GM18499 (cell line): ENCODE results near the gene ABCC2.
"Not testable (repeated sequence)": the region's sequence is repeated elsewhere in the genome, so short reads cannot be mapped to it uniquely, and the experiment has no call there.

ENCODE experiments used
- ATAC-seq: cut with Tn5 transposase; IDR thresholded peaks from one replicate; pipeline ENCODE4 v1.9.1; 2021; ENCODE audit warnings: moderate number of reproducible peaks; ENCODE audit not compliant: insufficient read depth, unreplicated experiment

Gene ABCC2

GRCh38 chr10:99782447-99783286 lies at the start of gene ABCC2:
Gene ABCC2 (plus strand): TSS chr10:99782640. CDS start chr10:99782845, 205 bp downstream.
- ATAC-seq = no peak

- no peak for ATAC-seq
Measured at GRCh38 chr10:99733366-99733765, 49.1 kb upstream of the ABCC2 start.

- not testable (repeated sequence) for ATAC-seq
Measured at GRCh38 chr10:99734111-99734510, 48.3 kb upstream of the ABCC2 start.

GRCh38 chr10:99740260-99740659 lies 42.2 kb upstream of the ABCC2 start:
- ATAC-seq = no peak

- ATAC-seq = no peak
Measured at GRCh38 chr10:99740933-99741559, 41.4 kb upstream of the ABCC2 start.

GRCh38 chr10:99742254-99742653 lies 40.2 kb upstream of the ABCC2 start:
- ATAC-seq = no peak

- no peak for ATAC-seq
Measured at GRCh38 chr10:99742701-99743100, 39.7 kb upstream of the ABCC2 start.

- no peak for ATAC-seq
Measured at GRCh38 chr10:99743841-99744240, 38.6 kb upstream of the ABCC2 start.

GRCh38 chr10:99746166-99746565 lies 36.3 kb upstream of the ABCC2 start:
- not testable (repeated sequence) for ATAC-seq

- ATAC-seq = no peak
Measured at GRCh38 chr10:99748823-99749451, 33.5 kb upstream of the ABCC2 start.

- no peak for ATAC-seq
Measured at GRCh38 chr10:99750641-99751040, 31.8 kb upstream of the ABCC2 start.

GRCh38 chr10:99754670-99755069 lies 27.8 kb upstream of the ABCC2 start:
- no peak for ATAC-seq

GRCh38 chr10:99756159-99756558 lies 26.3 kb upstream of the ABCC2 start:
- ATAC-seq = no peak

- ATAC-seq = no peak
Measured at GRCh38 chr10:99758211-99758891, 24.1 kb upstream of the ABCC2 start.

- ATAC-seq = no peak
Measured at GRCh38 chr10:99760321-99760720, 22.1 kb upstream of the ABCC2 start.

GRCh38 chr10:99761365-99761764 lies 21.1 kb upstream of the ABCC2 start:
- ATAC-seq = no peak

GRCh38 chr10:99765672-99766301 lies 16.7 kb upstream of the ABCC2 start:
- no peak for ATAC-seq

GRCh38 chr10:99766302-99766681 lies 16.1 kb upstream of the ABCC2 start:
- no peak for ATAC-seq

- ATAC-seq = no peak
Measured at GRCh38 chr10:99767901-99768300, 14.5 kb upstream of the ABCC2 start.

GRCh38 chr10:99768556-99768955 lies 13.9 kb upstream of the ABCC2 start:
- ATAC-seq = no peak
